GM12873 (cell line): Measurements from ENCODE around the gene TUB.

ENCODE experiments used
- TF ChIP-seq, protein P1 (sequence below): IDR thresholded peaks from 2 replicates; pipeline ENCODE4 v1.5.1; 2012; ENCODE audit warnings: low read depth, mild to moderate bottlenecking, moderate library complexity, low read length, control low read depth; ENCODE audit not compliant: insufficient read depth; ENCODE audit errors: missing control alignments

TUB gene

DNA sequence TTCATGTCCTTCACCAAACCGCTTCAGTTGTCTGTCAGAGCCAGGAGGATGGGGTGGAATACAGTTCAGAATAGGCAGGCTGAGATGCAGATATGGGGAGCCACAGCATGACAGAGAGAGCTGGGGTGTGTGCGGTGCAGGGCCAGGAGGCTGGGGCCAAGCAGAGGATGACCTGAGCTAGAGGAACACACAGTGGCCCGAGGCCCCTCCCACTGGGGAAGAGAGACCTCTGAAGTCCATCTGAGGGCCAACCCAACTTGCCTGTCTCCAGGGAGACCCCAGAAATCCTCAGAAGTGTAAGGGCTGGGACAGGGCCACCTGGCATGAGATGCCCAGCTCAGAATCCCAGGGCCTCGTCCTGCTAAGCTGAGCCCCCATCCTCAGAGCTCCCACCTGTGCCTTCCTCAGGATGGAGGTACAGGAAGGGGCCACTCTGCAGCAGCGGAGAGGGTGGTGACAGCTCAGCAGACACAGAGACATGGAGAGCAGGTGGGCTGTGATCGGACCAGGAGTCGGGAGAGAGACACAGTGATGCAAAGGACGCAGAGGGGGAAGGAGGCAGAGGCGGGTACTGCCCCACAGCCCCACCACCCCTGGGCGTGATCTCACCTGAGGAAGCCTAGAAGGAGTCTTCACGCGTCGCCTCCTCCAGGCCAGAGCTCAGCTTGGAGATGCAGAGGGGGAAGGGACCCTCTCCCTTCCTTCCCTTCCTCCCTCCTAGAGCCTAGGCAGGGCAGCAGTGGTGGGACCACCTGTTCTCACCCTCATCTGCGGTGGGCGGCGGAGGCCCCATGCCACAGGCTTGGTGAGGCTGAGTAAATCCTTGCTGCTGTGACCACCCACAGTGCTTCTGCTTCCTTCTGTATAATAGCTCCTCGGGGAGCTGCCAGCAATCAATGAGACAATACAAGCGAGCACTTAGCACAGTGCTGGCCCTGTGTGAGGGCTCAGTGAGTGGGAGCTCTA lies 9.1 kb upstream of the TUB start:
- TF ChIP-seq, protein P1, sequence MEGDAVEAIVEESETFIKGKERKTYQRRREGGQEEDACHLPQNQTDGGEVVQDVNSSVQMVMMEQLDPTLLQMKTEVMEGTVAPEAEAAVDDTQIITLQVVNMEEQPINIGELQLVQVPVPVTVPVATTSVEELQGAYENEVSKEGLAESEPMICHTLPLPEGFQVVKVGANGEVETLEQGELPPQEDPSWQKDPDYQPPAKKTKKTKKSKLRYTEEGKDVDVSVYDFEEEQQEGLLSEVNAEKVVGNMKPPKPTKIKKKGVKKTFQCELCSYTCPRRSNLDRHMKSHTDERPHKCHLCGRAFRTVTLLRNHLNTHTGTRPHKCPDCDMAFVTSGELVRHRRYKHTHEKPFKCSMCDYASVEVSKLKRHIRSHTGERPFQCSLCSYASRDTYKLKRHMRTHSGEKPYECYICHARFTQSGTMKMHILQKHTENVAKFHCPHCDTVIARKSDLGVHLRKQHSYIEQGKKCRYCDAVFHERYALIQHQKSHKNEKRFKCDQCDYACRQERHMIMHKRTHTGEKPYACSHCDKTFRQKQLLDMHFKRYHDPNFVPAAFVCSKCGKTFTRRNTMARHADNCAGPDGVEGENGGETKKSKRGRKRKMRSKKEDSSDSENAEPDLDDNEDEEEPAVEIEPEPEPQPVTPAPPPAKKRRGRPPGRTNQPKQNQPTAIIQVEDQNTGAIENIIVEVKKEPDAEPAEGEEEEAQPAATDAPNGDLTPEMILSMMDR, result no peak

DNA sequence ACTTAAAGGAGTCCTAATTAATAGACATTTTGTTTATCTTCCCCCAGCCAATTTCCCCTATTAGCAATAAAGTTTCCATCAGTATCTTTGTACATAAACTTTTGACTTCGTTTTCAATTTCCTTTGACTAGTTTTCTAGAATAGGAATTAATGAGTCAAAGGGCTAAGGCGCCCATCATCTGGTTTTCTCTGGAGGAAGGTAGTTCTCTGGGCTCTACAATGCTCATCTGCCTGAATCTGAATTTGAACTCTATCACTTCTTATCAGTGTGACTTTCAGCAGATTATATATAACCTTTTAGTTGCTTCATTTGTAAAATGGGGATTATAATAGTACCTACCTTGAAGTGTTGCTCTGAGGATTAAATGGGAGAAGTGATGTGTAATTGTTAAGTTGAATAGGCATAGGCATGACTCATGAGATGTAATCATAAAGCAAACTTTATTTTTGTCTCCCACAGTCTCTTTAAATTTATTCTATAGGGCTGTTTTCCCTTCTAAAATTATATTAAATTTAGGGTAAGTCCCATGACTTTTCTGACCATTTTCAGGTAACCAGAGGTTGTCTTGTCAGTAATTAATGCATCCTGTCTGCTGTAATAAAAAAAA lies 5.8 kb upstream of the TUB start:
- TF ChIP-seq, protein P1, result no peak

DNA sequence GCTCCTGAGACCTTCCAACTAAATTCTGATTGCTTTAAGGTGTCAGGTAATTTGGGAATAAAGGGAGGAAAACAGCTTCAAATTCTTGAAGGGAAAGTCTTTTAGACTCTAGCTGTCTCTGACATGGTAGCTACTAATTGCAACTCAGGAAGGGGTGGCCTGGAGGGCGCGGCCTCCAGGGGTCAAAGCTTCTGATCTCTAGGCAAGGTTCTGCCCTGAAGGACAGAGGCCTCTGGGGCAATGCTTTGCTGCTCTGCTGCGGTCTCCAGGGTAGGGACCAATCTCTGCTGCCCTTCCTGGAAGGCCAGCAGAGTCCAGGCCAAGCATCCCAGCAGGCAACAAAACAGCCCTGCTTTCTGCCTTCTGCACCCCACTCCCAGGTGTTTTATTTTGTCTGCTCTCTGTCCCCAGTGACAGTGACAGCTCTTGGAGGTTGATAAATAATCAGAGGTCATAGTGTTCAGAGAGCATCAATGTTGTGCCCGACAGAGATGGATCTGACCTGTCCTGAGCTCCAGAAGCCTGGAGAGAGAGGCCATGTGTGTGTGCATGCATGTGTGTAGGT lies 1.8 kb upstream of the TUB start:
- TF ChIP-seq, protein P1, result no peak

DNA sequence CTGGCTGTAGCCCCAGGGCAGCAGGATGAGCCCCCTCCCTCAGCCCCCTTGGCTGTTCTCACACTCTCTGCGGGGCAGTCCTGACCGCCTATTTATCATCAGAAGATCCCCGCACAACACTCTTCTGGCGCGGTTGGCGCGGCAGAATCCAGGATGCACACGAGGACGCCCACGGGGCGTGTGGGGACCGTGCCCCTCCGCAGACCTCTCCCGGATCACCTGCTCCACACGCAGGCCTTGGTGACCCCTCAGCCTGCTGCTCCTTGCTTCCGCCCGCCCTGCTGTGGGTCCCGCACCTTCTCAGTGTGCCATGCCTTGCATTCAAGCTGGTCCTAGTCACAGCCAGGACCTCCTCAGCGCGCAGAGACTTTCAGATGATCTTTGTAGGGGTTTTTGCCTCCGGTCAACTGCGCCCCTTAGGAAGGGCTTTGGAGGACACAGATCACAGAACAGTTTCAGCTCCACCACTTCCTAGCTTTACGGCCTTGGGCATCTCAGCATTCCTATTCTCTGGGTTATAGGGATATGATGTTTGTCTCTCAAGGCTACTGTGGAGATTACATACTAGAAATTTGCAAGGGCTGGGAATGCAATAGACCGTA lies 841 bp upstream of the TUB start:
- TF ChIP-seq, protein P1, result no peak

DNA sequence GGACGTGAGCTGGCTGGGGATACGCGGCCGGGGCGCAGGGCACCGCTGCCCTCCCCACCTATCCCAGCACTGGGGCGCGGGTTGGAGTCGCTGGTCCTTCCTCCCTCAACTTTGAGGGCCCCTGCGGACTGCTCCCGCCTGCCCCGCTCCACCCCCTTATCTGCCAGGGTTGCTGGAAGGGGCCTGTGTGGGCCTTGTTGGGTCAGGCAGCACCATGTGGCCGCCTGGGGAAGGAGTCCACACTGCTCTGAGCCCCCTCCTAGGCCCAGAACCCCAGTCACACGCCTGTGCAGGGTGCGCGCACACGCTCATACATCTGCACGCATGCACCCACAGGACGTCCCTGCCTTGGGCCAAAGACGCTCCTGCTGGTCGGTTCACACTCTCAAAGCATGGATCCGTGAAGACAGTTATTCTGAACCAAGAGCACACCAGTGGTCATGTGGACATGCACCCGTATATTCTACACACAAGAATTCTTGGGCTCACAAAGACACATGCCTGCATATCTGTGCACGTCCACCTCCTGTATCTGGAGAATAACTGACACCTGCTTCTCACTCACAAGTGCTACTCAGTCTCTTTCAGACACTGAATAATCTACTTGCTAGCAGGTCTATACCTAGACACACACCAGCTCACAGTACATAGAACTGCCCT lies 710 bp downstream of the TUB start:
- TF ChIP-seq, protein P1, result no peak

DNA sequence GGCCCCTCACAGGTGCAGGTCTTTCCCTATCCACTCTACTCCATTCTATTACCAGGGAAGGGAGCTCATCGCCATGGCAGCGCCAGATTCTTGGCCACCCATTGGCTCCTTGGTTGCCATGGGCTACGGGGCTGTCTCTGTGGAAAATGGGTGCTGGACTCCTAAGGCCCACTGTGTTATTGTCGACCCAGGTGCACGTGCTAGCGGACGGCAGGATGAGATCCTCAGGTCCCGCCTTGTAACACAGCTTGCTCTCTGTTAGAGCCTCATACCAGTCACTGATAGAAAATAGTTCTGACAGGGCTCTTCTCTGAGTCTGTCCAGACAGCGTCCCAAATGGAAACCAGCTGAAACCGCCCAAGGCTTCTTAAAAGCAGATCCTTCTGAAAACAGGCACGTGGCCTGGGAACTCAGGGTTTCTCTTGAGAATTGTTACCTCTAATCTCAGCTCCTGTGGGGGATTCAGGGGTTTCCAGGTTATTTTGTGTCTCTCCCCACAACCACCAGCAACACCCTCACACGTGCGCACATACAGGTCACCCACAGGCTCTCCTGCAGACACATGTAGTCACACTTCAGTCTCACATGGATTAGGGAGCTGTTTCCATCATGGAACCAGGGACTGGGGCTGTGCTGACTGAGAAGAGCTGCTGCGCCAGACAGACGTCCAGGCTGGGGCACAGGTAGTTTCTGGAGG lies 1.5 kb downstream of the TUB start:
- TF ChIP-seq, protein P1, result no peak
